H1 (cell line): ENCODE measurements around the gene DLGAP5. TPM values are rescaled to one million over a fixed set of nuclear protein-coding genes. Genes with fewer than 3 reads are reported as not detected.
A peak's percentile ranks its signal among the peaks of the same experiment; 100 is the strongest.

ENCODE experiments used
- CTCF ChIA-PET: fragments of 300-600 bp; sonication (Branson Sonifier 250); formaldehyde crosslinking; loops from one replicate; lab custom pipeline; 2021; ENCODE audit not compliant: partially characterized antibody; lab: Charles Lee
- POLR2A ChIA-PET: fragments of 300-600 bp; sonication (Branson Sonifier 250); formaldehyde crosslinking; loops from one replicate; lab custom pipeline; 2021; ENCODE audit warnings: inconsistent platforms; ENCODE audit not compliant: partially characterized antibody; lab: Charles Lee
- DNase-seq, 2 experiments: peaks; one replicate each; pipeline versions ENCODE4 v3.0.0 to v3.0.0-alpha.2; 2010 to 2022; ENCODE audit warnings: low spot score in 2 of 2, low read depth in 1 of 2, mixed read lengths in 1 of 2
- FAIRE-seq: peaks from 2 replicates; lab custom pipeline; 2011; peaks lifted over from hg19 to GRCh38; lab: Jason Lieb, UNC
- H2AFZ ChIP-seq: 2 replicates; pipeline ENCODE4 v1.8.1; 2012; ENCODE audit warnings: low read length, inconsistent platforms
- H2AK5ac ChIP-seq: 2 replicates; pipeline ENCODE4 v1.6.1; 2013; ENCODE audit warnings: low read depth, low read length
- H2BK120ac ChIP-seq: replicated peaks from 2 replicates; pipeline ENCODE3; 2013; ENCODE audit warnings: low read depth, low read length, inconsistent platforms
- H2BK12ac ChIP-seq: 2 replicates; pipeline ENCODE4 v1.6.1; 2013; ENCODE audit warnings: low read depth, low read length
- H2BK15ac ChIP-seq: 2 replicates; pipeline ENCODE4 v1.6.1; 2013; ENCODE audit warnings: low read length
- H2BK20ac ChIP-seq: 2 replicates; pipeline ENCODE4 v1.6.1; 2013; ENCODE audit warnings: low read length
- H2BK5ac ChIP-seq: 2 replicates; pipeline ENCODE4 v1.6.1; 2013; ENCODE audit warnings: low read depth, low read length
- H3K14ac ChIP-seq: 2 replicates; pipeline ENCODE4 v1.6.1; 2013; ENCODE audit warnings: inconsistent platforms; ENCODE audit not compliant: insufficient read length
- H3K18ac ChIP-seq: 2 replicates; pipeline ENCODE4 v1.6.1; 2013; ENCODE audit warnings: low read length; ENCODE audit errors: extremely low read depth
- H3K23ac ChIP-seq: 2 replicates; pipeline ENCODE4 v1.6.1; 2013; ENCODE audit warnings: inconsistent platforms; ENCODE audit not compliant: insufficient read length
- H3K23me2 ChIP-seq: 2 replicates; pipeline ENCODE4 v1.6.1; 2013; ENCODE audit warnings: low read depth, low read length
- H3K27ac ChIP-seq: 2 replicates; pipeline ENCODE4 v1.6.1; 2011; ENCODE audit warnings: low read depth, low read length, inconsistent platforms
- H3K27me3 ChIP-seq, 4 experiments: replicated peaks in 1 of 4; 1 replicate in 1 of 4; 2 replicates in 3 of 4; pipeline versions ENCODE4 v1.6.1 to v1.8.1; 2011 to 2013; ENCODE audit warnings: low read length in 3 of 4, mild to moderate bottlenecking in 3 of 4, inconsistent platforms in 2 of 4, mixed read lengths in 2 of 4, moderate library complexity in 1 of 4; ENCODE audit not compliant: control insufficient read depth in 3 of 4, insufficient read depth in 3 of 4; ENCODE audit errors: extremely low read depth in 1 of 4
- H3K36me3 ChIP-seq, 4 experiments: 2 replicates each; pipeline versions ENCODE4 v1.6.1 to v1.8.1; 2011 to 2013; ENCODE audit warnings: mild to moderate bottlenecking in 4 of 4, low read length in 3 of 4, moderate library complexity in 2 of 4, control low read depth in 1 of 4, inconsistent platforms in 1 of 4; ENCODE audit not compliant: insufficient read depth in 4 of 4, control insufficient read depth in 2 of 4
- H3K4ac ChIP-seq: replicated peaks from 2 replicates; pipeline ENCODE3; 2013; ENCODE audit warnings: low read length, low read depth, mixed read lengths, inconsistent platforms; ENCODE audit not compliant: insufficient read length
- H3K4me1 ChIP-seq, 4 experiments: replicated peaks in 1 of 4; 1 replicate in 1 of 4; 2 replicates in 3 of 4; pipeline versions ENCODE4 v1.6.1 to v1.8.1; 2011 to 2013; ENCODE audit warnings: low read length in 3 of 4, inconsistent platforms in 2 of 4, mixed read lengths in 1 of 4; ENCODE audit not compliant: insufficient read depth in 4 of 4, control insufficient read depth in 3 of 4
- H3K4me2 ChIP-seq, 2 experiments: 2 replicates each; pipeline versions ENCODE4 v1.6.1 to v1.8.1; 2011 to 2013; ENCODE audit warnings: low read depth in 2 of 2, low read length in 2 of 2, control low read depth in 1 of 2, inconsistent platforms in 1 of 2, mild to moderate bottlenecking in 1 of 2; ENCODE audit not compliant: insufficient read depth in 1 of 2
- H3K4me3 ChIP-seq, 4 experiments: fragments of 200-600, 300-600 bp in 1 of 4; sonication (generic), shearing (Covaris generic), sonication (Bioruptor Twin) in 1 of 4; 2 replicates each; pipeline versions ENCODE4 v1.5.1 to v1.8.1; 2011 to 2016; ENCODE audit warnings: low read length in 4 of 4, low read depth in 3 of 4, control low read depth in 2 of 4, inconsistent platforms in 2 of 4, mild to moderate bottlenecking in 2 of 4, mixed read lengths in 1 of 4, moderate library complexity in 1 of 4; ENCODE audit not compliant: insufficient read depth in 2 of 4; ENCODE audit errors: extremely low read depth in 1 of 4
- H3K56ac ChIP-seq: replicated peaks from 2 replicates; pipeline ENCODE3; 2013; ENCODE audit warnings: low read depth, mild to moderate bottlenecking, mixed read lengths, low read length, inconsistent platforms; ENCODE audit not compliant: insufficient read length
- H3K79me1 ChIP-seq: 2 replicates; pipeline ENCODE4 v1.6.1; 2013; ENCODE audit warnings: low read depth, low read length, control low read depth
- H3K79me2 ChIP-seq, 2 experiments: 2 replicates each; pipeline versions ENCODE4 v1.6.1 to v1.8.1; 2012 to 2013; ENCODE audit warnings: low read length in 2 of 2, mild to moderate bottlenecking in 2 of 2, inconsistent platforms in 1 of 2; ENCODE audit not compliant: insufficient read depth in 2 of 2, control insufficient read depth in 1 of 2
- H3K9ac ChIP-seq, 4 experiments: replicated peaks in 1 of 4; 1 replicate in 1 of 4; 2 replicates in 3 of 4; pipeline versions ENCODE4 v1.6.1 to v1.8.1; 2011 to 2013; ENCODE audit warnings: low read depth in 3 of 4, low read length in 3 of 4, control low read depth in 2 of 4, mild to moderate bottlenecking in 2 of 4, moderate library complexity in 2 of 4, inconsistent platforms in 1 of 4; ENCODE audit errors: extremely low read depth in 1 of 4
- H3K9me3 ChIP-seq, 2 experiments: 2 replicates each; pipeline versions ENCODE4 v1.6.1 to v1.8.1; 2012 to 2013; ENCODE audit warnings: mild to moderate bottlenecking in 2 of 2, moderate library complexity in 2 of 2, control low read depth in 1 of 2, inconsistent platforms in 1 of 2, low read depth in 1 of 2, low read length in 1 of 2, mixed read lengths in 1 of 2; ENCODE audit not compliant: insufficient read depth in 2 of 2
- H4K20me1 ChIP-seq, 2 experiments: replicated peaks in 1 of 2; 2 replicates each; pipeline versions ENCODE3 to v1.8.1; 2011 to 2013; ENCODE audit warnings: inconsistent platforms in 2 of 2, low read length in 2 of 2, mild to moderate bottlenecking in 1 of 2; ENCODE audit not compliant: insufficient read depth in 2 of 2, control insufficient read depth in 1 of 2
- H4K5ac ChIP-seq: 2 replicates; pipeline ENCODE4 v1.6.1; 2013; ENCODE audit warnings: low read length, low read depth, mixed read lengths, inconsistent platforms; ENCODE audit not compliant: insufficient read length
- H4K8ac ChIP-seq: 2 replicates; pipeline ENCODE4 v1.8.0; 2013; ENCODE audit warnings: mild to moderate bottlenecking, moderate library complexity, low read length, inconsistent platforms; ENCODE audit not compliant: insufficient read depth; ENCODE audit errors: extremely low read depth
- H4K91ac ChIP-seq: replicated peaks from 2 replicates; pipeline ENCODE3; 2013; ENCODE audit warnings: low read length, mixed read lengths, inconsistent platforms; ENCODE audit not compliant: insufficient read length
- CEBPB ChIP-seq: IDR thresholded peaks from 2 replicates; pipeline ENCODE4 v1.6.1; 2012; ENCODE audit warnings: low read depth, low read length
- E2F6 ChIP-seq: IDR thresholded peaks from 2 replicates; pipeline ENCODE4 v1.6.1; 2012; ENCODE audit warnings: inconsistent platforms
- KDM4A ChIP-seq: IDR thresholded peaks from one replicate; pipeline ENCODE4 v1.7.1; 2012; ENCODE audit warnings: low read depth, mild to moderate bottlenecking, moderate library complexity, low read length, inconsistent platforms; ENCODE audit not compliant: severe bottlenecking
- RXRA ChIP-seq: IDR thresholded peaks from 2 replicates; pipeline ENCODE4 v1.6.1; 2011; ENCODE audit warnings: low read depth, mild to moderate bottlenecking, low read length, moderate library complexity; ENCODE audit not compliant: insufficient read depth
- SAP30 ChIP-seq: fragments of 300-600 bp; sonication (generic); IDR thresholded peaks from 2 replicates; pipeline ENCODE4 v1.7.1; 2012; ENCODE audit warnings: low read length, moderate library complexity, mild to moderate bottlenecking, inconsistent platforms; ENCODE audit not compliant: insufficient read depth, insufficient replicate concordance
- SIN3A ChIP-seq, 2 experiments: IDR thresholded peaks in 1 of 2; conservative IDR thresholded peaks in 1 of 2; 2 replicates each; pipeline ENCODE4 v1.6.1; 2011 to 2012; ENCODE audit warnings: low read length in 2 of 2, improper control_type of control experiment in 1 of 2, low read depth in 1 of 2, mild to moderate bottlenecking in 1 of 2
- SP2 ChIP-seq: IDR thresholded peaks from 2 replicates; pipeline ENCODE4 v1.6.1; 2012; ENCODE audit warnings: mild to moderate bottlenecking, low read length, inconsistent platforms
- YY1 ChIP-seq: IDR thresholded peaks from 2 replicates; pipeline ENCODE4 v1.6.1; 2011; ENCODE audit warnings: low read depth, mild to moderate bottlenecking, low read length
- WGBS, 2 experiments: shearing (Covaris generic) in 1 of 2; methylation state at CpG; one replicate each; pipeline versions ENCODE4 v1.1.6 to v1.1.7; 2013 to 2015; ENCODE audit warnings: low lambda C conversion rate in 2 of 2, mixed read lengths in 2 of 2, inconsistent platforms in 1 of 2, low coverage in 1 of 2, missing lambda C conversion rate in 1 of 2; ENCODE audit not compliant: insufficient replicate concordance in 2 of 2, insufficient coverage in 1 of 2, insufficient read length in 1 of 2; ENCODE audit errors: extremely low coverage in 1 of 2, missing lambda C conversion rate in 1 of 2; 5-methylcytosine and 5-hydroxymethylcytosine counted together
- polyA plus RNA-seq, 7 experiments: library from polyadenylated mRNA; depleted of rRNA in 3 of 7; stranded (reverse) in 5 of 7; unstranded in 2 of 7; fragments of >200 nt in 5 of 7; fragments of 200-250 nt in 2 of 7; gene quantifications; 1 replicate in 5 of 7; 2 replicates in 1 of 7; 4 replicates in 1 of 7; pipeline versions ENCODE4 v1.2.1 to v1.2.3, GENCODE V29; 2011 to 2013; ENCODE audit warnings: missing spikeins in 2 of 7, mixed read lengths in 2 of 7
- total RNA-seq: library from RNA; stranded (reverse); fragmentation: NEBNext Ultra II Directional; extraction: Animal tissue kit (Norgen Biotek cat#: 25700); gene quantifications from 2 replicates; pipeline ENCODE4 v1.2.1, GENCODE V29; 2021

The DLGAP5 gene
- total and polyA plus RNA-seq, 2 of the 8 experiments (the other 6 are each of a cell fraction or from before 2014, with no cell fraction given) = 16.9 to 155 TPM

DNA sequence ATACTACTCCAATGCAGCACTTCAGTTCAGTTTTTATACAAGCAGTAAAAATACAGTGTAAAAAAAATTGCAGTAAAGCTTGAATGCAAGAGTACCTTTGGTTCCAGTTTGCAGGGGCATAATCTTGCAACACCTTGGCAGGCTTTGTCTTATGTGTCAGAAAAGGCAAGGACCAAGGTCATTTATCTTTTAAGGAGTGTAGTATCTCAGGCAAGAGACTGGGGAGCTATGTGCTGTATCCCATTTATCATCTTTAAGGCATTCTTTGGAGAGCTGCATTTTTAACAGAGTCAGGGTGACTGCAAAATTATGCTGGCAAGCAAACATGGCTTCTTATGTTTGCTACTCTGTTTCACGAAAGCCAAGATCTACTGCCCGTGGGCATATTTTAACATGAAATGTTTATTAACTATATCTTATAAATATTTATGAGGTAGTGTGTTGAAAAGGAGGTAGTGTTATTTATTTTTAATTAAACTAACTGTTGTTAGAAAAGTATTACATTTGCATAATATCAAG lies 14.8 kb upstream of the DLGAP5 start:
- Histone ChIP-seq H4K91ac (no peak overlapping the region), H4K8ac (no peak overlapping the region), H3K27me3 (no peaks in the 10 kb centered on the region), H2BK120ac (no peak overlapping the region), H4K5ac (no peak overlapping the region), H2BK20ac (no peak overlapping the region), H3K4me2 (no peak overlapping the region), H3K23me2 (no peaks in the 10 kb centered on the region), H2AK5ac (no peak overlapping the region), H3K79me2 (no peaks in the 10 kb centered on the region), H2BK15ac (no peak overlapping the region), H3K18ac (no peak overlapping the region), H3K79me1 (no peaks in the 10 kb centered on the region), H2BK12ac (no peak overlapping the region), H3K4me3 (no peak overlapping the region), H3K14ac (no peak overlapping the region), H3K27ac (no peak overlapping the region), H4K20me1 (no peaks in the 10 kb centered on the region), H3K4me1 (peaks cover 0 to 3% (median under 1%) of the 10 kb centered on the region in 4 experiments; a peak in 3 of 7 replicates), H2BK5ac (no peak overlapping the region), H3K9ac (peak overlapping the region in 1 of 4 experiments; percentile 9; a peak in 1 of 7 replicates), H3K56ac (no peak overlapping the region), H3K36me3 (no peaks in the 10 kb centered on the region), H3K4ac (no peak overlapping the region), H3K23ac (no peak overlapping the region), H3K9me3 (no peaks in the 10 kb centered on the region), H2AFZ (0 out of 2 replicates have a peak overlapping the region, but pooled peaks have one; percentile 6)
- ChIA-PET POLR2A (no interaction called here), CTCF (no interaction called here)
- no peak for FAIRE-seq
- TF ChIP-seq SP2 = no peak
- no peak for TF ChIP-seq SAP30
- no peak for TF ChIP-seq E2F6
- TF ChIP-seq KDM4A = no peak
- no peak for TF ChIP-seq YY1
- TF ChIP-seq RXRA = no peak
- TF ChIP-seq CEBPB = no peak
- no peak for TF ChIP-seq SIN3A (conservative IDR thresholded peaks at IDR 0.05 in 1 of 2, IDR thresholded peaks at IDR 0.05 in 1 of 2; ENCODE audit: low read depth in 1 of 2, low read length in 2 of 2)
- DNase-seq = no peak
- WGBS, 2 experiments = 98% methylated on average over 2 of the region's 2 CpGs; no CpG with 5 or more reads in 1 of the 2 experiments
